ENCODE measurements around the gene COL21A1.
"Not testable (repeated sequence)": the region's sequence is repeated elsewhere in the genome, so short reads cannot be mapped to it uniquely, and the experiment has no call there.

Gene COL21A1

DNA sequence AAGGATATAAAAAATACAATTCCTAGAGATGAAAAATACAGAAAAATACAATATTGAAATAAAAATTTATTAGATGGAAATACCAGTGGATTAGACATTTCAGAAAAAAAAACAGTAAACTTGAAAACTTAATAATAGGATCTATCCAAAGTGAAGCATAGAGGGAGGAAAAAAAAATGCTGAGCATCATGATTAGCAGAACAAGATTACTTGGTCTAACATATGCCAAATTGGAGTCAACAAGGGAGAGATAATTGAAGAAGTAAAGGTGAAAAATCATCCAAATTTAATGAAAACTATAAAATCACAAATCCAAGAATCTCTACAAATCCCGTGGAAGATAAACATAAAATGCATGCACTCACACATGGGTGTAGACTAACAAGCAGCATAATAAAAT lies 205.8 kb downstream of the COL21A1 start:
- no peak for DNase-seq

DNA sequence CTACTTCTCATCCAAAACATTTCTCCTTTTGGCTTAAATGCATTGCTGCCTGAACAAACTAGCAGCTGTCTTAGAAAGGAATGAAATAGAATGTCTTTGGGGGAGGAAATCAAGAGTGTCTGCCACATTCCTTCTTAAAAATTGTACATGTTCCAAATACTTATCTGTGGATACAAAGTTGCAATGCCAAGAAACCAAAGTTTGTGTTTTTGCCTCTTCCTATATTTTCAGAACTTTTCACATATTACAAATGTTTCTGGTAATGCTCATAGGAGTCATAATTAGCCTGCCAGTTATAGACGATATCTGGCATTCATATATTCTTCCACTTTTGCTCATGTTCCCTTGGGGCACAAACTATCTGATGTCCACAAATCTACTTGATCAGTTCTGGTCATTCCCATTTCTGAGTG lies 206.5 kb downstream of the COL21A1 start:
- no peak for DNase-seq

DNA sequence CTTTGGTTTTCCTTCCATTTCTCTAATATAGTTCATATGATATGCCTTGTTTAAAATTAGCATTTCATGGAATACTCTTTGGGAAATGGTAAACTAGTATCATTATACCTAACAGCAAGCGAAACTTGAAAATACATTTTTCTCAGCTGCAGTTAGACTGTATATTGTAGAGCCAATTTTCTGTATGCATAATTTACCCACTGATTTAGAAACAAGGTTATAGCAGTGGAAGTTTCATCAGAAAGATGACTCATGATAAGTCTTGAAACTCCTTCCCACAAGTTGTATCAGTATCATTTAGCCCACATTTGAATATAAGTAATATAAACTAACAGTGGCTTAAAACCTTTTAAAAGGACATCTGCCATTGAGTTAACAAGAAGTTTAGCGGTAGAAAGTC lies 207.2 kb downstream of the COL21A1 start:
- no peak for DNase-seq

DNA sequence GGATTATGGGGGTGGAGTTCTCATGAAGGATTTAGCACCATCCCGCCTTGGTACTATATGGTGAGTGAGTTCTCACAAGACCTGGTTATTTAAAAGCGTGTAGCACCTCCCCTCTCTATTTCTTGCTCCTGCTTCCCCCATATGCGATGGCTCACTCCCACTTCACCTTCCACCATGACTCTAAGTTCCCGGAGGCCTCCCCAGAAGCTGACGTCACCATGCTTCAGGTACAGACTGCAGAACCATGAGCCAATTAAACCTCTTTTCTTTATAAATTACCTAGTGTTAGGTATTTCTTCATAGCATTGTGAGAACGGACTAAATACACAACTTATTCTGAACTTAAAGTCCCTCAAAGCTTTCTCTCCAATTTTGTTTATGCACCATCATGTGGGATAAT lies 208.6 kb downstream of the COL21A1 start:
- DNase-seq: no peak

DNA sequence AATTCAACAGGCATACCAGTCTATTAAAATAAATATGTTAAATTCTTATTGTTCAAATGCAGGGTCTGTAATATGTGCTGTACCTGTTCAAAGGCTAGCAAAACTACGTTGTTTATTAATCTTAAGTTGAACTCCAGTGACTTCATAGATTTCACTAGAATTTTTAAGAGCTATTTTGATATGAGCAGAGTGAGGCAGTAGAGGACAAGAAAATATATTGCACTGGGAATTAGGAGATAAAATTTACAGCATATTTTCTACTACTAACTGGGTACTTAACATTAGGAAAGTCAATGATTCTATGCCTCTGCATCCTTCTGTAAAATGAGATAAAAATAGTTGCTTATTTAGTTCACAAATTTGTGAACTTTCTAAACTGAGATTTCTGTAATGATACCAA lies 209.8 kb downstream of the COL21A1 start:
- DNase-seq: no peak

DNA sequence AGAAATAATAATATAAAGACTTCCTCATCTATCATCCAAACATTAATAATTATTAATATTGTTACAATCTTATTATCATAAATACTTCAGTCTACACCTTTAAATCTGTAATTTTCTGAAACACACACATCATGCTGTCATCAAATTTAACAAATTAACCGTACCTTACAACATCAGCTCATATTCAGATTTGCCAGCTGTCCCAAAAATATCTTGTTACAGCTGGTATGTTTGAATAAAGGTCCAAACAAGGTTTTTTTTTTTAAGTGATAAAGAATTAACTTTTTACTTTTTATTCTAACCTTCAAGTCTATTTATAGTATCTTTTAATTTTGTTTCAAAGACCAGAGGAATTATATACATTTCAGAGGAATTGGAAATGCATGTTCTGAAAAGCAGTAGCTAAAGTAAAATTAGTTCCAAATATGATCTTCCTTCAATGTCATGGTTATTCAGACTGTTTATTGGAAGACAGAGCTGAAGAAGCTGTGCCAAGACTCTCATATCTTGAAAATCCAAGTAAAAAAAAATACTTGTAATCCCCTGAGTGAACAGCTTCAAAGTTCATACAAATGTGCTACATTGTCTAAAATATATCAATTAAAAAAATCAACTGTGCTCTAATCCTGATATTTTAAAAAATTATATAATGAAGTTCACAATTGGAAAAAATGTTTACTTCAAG lies 210.3 kb downstream of the COL21A1 start:
- DNase-seq: no peak

DNA sequence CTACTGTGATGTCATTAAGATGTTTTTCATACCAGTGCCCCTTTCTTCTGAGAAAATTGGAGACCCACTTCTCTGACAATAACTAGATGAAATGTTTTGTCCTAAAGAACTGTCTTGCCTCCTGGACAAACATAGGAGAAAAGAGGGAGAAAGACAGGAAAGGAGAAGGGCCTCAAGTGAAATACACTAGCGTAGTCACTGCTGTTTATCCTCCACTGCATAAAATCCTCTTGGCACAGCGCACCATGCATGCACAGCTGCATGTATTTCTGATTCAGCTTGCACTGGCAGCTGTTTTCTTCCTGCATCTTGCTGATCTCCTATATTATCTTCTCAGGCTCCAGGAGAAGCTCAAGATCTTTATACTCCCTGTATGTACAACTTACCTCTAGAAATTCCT lies 214.0 kb downstream of the COL21A1 start:
- no peak for DNase-seq

DNA sequence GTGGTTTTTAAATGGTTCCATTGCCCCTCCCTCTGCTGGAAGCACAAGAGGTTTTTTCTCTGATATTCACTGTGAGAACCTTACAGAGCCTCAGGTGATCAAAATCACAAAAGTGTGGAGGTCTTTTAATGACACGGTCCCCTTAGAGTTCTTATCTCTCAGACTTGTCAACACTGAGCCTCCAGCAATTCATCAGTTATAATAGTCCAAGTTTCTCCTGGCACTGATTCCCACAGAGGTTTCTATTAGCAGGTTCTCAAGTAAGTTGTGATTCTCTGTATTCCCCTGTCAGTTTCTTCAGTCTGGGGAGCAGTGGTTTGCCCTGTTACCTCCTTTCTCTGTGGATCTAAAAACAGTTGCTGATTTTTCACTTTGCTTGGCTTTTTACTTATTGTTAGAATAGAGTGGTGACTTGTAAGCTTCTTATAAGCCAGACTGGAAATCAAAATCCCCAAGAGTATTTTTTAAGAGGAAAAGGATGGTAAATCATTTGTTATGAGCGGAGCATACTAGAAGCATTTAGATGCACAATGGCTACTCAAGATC lies 214.6 kb downstream of the COL21A1 start:
- DNase-seq: no peak

DNA sequence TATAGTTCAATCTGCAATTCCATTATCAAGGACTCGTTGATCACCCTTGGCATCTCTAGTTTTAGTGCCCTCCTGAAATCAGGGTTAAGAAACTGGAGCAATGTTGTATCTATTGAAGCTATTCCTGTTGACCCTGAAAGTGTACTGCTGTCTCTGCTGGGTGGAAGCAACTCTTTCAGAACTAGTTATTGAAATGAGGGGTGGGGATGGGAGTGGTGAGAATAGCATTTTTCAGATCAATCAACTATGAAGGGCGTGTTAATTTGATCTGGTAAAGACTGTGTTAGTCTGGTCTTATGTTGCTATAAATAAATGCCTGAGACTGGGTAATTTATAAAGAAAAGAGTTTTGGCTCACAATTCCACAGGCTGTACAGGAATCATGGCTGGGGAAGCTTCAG lies 219.5 kb downstream of the COL21A1 start:
- DNase-seq: no peak

DNA sequence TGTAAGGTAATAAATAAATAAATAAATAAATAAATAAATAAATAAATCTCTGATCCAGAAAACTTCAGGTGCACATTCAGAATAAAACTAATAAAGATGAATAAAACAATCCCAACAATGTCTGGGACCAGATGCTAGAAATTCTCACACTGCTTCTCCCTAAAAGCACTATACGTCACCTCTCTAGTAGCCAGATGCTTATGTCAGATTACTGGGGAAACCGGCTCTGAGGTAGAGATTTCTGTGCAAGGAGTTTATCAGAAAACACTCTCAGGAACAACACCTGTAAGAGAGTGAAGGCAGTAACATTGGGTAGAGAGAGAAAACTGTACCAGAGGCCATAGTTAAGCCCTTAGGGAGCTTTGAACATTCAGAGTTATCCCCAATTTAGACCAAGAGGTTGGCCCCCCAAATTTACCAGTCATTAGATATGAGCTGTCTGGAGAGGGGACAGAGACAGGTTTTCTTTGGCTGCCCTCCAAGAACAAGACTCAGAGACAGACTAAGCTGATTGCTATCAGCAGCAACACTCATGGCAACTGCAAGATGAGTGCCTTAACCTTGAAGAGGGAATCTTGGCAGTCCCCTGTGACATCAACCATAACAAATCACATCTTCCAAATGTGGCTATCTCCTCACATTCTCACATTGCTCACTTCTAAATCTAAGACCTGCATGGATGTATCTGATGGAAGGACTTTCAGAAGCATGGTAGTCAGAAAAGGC lies 220.8 kb downstream of the COL21A1 start:
- no peak for DNase-seq

DNA sequence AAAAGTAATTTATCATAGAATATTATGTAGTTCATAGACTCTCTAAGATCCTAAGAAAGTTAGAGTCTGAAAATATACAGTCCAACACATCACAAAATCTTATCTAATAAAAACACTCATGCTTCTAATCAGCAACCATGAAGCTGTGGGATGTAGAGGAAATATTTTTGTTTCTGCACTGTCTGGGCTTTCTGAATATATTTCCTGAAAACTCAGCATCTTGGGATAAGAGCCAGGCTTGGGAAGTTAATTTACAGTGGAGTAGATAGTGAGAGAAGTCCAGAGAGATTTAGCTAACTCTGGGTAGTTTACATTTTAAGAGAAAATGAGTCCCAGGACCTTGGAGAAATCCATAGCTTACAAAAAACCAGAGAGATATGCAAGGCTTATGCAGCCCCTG lies 221.6 kb downstream of the COL21A1 start:
- DNase-seq: no peak

DNA sequence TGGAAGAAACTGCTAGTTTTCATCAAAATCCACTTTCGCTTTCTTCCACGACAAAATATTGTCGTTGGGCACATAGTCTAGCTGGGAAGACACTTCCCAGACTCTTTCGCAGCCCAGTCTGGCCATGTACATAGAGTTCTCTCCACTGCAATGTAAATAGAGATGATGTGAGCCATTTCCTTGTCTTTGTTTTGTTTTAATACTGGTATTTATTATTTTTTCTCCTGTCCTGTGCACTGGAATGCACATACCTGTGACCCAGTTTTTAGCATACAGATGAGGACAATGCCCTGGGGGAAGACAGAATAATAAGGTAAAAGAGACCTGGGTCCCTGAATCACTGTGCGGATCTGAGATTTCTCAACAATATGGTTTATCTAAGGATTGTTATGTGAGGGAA lies 222.4 kb downstream of the COL21A1 start:
- no peak for DNase-seq

DNA sequence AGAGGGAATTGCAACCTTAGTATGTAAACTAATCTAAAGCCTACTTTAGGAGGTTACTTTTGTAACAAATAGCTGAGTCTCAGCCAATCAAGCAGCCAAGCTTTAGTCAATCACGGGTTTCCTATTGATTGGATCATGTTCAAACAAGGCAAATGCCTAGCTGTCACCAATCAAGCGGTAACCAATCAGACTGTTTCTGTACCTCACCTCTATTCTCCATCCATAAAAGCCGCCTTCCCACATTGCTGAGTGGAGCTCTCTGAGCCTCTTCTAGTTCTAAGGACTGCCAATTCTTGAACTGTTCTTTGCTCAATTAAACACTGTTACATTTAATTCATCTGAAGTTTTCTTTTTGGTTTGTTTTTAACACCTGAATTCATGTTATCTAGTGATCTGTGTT lies 223.6 kb downstream of the COL21A1 start:
- DNase-seq: no peak

DNA sequence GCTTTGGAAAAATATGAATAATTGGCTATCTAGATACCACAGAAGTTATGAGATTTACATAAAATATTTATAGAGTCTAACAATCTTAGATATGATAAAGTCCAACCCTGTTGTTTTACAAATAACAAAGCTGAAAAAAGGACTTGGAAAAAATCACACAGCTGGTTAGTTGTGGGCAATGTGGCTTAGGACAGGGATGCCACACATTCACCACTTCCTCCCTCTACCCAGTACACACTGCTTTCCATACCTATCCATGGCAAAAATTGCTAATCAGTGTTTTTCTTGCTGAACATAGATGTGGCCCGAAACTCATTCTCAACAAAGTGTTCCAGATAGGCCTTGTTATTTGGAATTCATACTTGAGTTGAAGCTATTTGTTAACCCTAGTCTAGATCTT lies 224.7 kb downstream of the COL21A1 start:
- DNase-seq: no peak

DNA sequence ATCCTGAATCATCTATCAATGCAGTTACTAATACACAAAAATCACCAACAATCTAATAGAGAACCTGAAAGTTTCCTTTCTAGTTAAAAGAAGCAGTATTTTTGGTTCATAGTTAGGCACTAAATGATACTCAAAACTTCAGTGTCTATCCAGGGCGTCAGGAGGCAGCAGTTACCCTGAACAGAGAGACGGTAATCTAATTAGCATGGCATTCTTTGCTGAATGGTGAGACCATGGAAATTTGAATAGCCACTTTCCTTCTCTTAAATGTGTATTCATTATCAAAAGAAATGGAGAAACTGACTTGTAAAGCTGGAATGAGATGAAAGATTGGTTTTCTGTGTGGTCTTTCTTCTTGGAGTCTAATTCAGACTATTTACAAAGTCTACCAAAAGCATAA lies 225.4 kb downstream of the COL21A1 start:
- no peak for DNase-seq

DNA sequence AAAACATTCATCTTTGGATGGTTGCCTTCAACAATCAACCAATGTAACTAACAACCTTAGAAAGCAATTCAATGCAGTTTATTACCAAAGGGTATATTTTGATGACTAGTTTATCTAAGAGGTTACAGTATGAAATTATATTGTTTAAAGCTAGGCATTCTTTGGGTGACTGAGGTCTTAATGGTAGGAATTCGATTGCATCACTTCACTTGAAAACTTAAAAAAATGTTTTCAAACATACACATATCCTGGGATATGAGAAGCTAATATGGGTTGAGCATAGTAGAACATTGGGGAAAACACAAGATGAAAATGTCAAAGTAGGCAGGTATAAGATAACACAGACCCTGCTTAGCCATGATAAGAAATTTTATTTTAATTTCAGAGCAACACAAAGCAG lies 227.4 kb downstream of the COL21A1 start:
- no peak for DNase-seq

DNA sequence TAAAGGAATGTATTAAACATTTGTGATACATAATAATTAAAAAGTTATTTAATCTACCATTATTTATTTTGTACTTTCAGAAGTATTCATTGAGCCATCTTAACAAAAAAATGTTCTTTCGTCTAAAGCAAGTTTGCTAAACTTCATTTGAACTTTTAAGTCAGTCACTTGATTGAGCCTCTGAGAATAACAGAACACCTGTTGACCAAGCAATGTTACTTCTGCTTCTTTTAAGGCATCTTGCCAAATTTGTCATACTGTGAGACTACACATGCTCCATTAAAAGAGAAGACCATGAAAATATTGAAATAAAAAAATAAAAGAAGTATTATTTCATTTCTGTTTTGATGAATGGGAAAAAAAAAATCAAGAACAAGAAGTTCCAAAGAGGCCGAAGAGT lies 230.2 kb downstream of the COL21A1 start:
- no peak for DNase-seq

DNA sequence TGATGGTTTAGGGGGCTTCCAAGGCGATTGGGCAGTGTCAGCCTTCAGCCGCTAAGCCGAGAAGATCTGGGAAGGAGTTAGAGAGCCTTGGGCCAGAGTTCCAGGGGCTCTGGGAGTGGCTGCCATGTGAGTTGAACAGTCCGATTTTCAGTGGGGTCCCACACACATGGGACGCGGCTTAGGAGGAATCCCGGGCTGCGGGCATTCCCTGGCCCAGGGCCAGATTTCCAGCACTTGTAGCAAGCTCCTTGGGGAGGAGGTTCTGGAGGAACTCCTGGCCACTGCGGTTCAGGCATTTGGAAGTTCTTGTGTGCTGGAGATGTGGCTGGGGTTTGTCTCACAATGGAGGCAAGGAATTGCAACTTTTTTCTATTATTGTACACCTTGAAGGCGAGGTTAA lies 233.3 kb downstream of the COL21A1 start:
- not testable (repeated sequence) for DNase-seq

DNA sequence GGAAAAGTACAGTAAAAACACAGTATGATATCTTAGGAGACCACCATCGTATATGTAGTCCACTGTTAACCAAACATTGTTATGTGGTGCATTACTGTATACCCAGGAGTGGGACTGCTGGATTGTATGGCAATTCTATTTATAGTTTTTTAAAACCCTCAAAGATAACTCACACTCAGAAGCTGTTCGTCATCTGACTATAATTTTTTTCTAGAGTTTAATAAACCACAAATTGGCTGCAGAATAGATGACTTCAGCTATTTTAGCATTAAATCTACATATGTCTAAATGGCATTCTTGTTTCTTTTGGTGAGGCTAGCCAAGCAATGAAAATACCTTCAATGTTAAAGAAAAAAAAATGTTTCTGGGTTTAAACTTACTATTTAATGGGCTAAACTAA lies 237.7 kb downstream of the COL21A1 start:
- no peak for DNase-seq
